Stromal cell of bone marrow (primary cell): ENCODE results near the gene SMAD5.
A peak's percentile ranks its signal among the peaks of the same experiment; 100 is the strongest.

Experiments
- DNase-seq: peaks from one replicate; pipeline ENCODE4 v3.0.0-alpha.2; 2012; ENCODE audit warnings: low read depth

Gene SMAD5

DNA sequence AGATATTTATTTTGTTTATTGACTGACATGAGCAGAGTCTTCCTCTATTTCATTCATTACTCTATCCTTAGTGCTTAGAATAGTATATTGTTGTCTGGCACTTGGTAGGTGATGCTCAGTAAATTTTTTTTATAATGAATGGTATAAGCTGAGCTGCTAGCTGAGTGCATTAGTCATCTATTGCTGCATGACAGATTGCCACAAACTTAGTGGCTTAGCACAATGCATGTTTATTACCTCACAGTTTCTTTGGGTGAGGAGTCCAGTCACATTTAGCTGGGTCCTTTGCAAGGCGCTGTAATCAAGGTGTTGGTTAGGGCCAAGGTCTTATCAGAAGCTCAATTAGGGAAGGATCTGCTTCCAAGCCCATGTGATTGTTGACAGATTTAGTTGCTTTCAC lies 23.1 kb downstream of the SMAD5 start:
- DNase-seq: no peak

DNA sequence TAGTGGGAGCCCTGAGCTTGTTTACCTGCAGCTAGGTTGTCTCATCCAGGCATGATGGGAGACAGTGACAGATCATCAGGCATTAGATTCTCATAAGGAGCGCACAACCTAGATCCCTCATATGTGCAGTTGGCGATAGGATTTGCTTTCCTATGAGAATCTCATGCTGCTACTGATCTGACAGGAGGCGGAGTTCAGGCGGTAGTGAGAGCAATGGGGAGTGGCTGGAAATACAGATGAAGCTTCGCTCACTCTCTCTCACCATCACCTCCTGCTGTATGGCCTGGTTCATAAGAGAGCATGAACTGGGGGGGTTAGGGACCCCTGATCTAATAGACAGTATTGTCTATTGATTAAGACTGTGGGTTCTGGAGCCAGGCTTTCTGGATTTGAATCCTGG lies 24.9 kb downstream of the SMAD5 start:
- no peak for DNase-seq

DNA sequence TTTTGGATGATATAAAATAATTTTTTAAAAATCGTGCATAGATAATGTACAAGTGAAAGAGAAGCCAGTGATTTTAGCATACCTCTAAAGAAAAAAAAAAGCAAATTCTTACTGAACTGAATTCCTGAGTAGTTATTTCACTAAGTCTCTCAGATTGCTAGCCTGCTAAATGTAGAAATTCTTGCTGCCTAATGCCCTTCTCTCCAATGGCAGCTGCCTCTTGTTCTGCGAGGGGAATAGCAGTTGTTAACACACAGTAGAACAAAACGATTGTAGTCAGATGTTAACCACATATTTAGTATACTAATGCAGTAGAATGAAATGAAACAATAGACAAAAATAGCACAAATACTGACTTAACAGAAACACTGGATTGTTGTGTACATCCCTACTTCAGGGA lies 26.8 kb downstream of the SMAD5 start:
- no peak for DNase-seq

DNA sequence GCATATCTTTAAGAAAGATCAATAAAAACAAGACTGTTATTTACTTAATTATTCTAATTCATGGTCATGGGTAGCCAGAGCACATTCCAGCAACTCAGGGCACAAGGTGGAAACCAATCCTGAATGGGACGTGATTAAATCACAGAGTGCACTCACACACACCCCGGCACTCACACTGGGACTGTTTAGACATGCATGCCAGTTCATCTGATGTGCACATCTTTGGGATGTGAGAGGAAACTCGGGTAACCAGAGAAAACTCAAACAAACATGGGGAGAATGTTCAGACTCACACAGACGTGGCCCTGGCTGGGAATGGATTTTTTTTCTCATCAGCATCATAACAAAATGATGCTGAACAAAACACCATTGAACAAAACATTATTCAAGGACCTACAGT lies 29.4 kb downstream of the SMAD5 start:
- DNase-seq: no peak

DNA sequence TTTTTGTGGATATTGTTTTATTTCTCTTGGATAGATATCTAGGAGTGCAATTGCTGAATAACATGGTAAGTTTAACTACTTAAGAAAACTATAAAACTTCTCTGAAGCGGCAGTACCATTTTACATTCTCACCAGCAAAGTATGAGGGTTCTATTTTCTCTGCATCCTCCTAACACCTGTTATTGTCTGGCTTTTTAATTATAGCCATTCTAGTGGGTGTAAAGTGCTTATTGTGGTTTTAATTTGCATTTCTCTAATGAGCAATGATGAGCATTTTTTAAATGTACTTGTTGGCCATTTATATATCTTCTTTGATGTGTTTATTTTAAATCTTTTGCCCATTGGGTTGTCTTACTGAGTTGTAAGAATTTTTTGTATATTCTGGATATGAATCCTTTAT lies 31.6 kb downstream of the SMAD5 start:
- DNase-seq: no peak

DNA sequence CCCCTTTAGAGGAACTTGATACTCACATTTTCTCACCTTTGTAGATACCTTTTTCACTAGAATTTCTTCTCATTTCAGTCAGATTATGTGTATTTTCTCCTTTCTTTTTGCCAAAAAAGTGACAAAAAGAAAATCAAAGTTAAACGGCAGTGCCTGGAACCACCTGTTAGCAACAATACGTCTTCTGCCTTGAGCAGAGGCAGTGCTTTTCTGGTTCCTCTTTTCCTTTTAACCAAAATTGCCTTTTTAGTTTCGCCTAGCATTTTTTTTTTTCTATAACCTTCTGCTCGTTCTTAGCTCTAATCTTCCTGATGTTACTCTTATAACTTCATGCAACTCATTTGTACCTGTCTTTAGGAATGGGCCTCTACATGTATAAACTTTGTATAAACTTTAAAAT lies 34.3 kb downstream of the SMAD5 start:
- no peak for DNase-seq

DNA sequence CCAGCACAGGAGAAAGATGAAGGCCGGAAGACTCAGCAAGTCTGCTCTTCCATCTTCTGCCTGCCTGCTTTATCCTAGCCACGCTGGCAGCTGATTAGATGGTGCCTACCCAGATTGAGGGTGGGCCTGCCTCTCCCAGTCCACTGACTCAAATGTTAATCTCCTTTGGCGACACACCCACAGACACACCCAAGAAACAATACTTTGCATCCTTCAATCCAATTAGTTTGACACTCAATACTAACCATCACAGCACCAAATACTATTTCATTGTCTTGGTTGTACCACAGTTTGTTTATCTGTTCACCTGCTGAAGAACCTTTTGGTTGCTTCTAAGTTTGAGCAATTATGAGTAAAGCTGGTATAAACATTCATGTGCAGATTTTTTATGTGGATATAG lies 36.6 kb downstream of the SMAD5 start:
- DNase-seq: no peak

DNA sequence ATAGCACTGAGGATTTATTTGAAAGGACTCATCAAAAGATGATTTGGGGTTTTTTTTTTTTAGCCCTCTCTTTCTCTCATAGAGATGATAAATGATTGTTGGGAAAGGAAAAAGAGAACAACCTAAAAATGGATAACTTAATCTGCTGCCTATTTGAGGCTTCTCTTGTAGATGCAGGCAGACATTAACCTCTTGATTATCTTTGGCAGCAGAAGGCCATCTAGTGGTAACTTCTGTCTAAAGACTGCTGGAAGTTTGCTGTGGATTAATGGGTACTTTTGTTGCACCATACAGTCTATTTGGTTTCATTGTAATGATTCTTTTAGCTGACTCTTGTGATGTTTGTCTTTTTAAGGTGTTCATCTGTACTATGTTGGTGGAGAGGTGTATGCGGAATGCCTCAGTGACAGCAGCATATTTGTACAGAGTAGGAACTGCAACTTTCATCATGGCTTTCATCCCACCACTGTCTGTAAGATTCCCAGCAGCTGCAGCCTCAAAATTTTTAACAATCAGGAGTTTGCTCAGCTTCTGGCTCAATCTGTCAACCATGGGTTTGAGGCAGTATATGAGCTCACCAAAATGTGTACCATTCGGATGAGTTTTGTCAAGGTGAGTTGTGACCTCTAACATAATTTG lies 41.5 kb downstream of the SMAD5 start:
- DNase-seq: peak; percentile 46

DNA sequence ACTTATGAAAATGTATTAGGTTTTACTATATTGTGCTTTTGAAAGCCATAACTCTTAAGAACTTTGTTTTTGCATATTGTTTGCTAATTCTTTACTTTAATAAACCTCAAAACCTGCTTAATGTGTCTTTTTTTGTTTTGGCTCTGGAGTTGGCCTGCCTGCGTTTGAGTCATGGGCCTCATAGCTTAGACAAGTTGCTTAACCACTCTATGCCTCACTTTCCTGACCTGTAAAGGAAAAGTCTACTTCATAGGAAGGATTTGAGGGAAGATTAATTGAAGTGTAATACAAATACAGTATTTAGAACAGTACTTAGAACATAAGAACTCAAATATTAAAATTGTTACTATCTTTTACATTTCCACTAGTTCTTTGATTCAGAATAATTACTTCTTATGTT lies 50.0 kb downstream of the SMAD5 start:
- peak; percentile 24 for DNase-seq

DNA sequence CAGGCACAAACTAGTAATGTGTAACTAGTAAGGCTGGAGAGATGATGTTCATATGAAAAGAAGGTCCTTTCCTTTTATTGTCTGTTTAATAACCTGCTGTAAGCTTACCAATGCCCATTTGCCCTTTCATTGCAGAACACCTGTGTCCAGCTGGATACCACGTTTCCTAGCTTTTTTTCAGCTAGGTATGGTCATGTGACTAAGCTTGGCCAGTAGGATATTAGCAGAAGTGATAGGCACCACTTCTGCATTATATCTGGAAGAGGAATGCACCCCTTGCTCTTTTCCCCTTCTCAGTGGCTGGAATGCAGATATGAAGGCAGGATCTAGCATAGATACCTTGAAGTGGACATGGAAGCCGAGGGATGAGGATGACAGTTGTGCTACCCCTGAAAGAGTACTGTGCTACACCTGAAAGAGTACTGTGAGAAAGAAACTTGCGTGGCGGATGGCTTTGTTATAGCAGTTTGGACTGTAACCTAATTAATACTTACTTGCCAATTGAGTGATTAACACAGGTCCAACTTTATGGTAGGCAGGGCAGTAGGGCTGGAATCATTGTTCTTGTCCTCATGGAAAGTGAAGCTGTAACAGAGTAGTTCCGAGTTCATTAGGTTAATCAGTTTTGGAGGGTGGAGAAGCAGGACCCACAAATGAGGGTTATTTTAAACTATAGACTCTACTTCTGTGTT lies 53.5 kb downstream of the SMAD5 start:
- DNase-seq: no peak

DNA sequence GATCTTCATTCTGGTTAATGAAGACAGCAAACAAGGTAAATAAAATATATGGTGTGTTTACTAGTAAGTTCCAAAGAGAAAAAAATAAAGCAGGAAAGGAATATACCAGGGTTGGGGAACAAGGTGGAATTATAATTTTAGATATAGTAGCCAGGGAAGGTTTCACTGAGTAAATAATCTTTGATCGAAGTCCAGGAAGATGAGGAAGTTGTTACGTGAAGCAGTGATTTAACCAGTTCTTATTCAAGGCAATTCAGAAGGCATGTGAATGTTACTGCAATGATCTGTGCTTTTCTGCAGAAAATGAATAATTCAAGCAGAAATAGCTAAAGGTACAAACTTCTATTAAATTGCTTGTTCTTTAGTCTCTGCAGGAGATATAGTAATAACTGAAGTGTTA lies 54.2 kb downstream of the SMAD5 start:
- DNase-seq: no peak

DNA sequence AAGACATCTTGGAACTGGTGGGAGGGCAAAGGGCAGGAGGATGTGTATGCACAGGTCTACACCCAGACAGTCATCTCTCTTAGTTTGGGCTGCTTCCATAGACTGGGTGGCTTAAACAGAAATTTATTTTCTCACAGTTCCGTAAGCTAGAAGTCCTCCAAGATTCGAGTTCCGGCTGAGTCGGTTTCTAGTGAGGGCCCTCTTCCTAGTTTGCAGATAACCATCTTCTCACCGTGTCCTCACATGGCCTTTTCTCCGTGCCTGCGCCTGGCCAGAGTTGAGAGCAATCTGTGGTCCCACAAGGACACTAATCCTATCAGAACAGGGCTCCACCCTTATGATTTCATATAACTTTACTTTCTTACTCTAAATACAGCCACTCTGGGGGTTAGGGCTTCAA lies 56.2 kb downstream of the SMAD5 start:
- no peak for DNase-seq

DNA sequence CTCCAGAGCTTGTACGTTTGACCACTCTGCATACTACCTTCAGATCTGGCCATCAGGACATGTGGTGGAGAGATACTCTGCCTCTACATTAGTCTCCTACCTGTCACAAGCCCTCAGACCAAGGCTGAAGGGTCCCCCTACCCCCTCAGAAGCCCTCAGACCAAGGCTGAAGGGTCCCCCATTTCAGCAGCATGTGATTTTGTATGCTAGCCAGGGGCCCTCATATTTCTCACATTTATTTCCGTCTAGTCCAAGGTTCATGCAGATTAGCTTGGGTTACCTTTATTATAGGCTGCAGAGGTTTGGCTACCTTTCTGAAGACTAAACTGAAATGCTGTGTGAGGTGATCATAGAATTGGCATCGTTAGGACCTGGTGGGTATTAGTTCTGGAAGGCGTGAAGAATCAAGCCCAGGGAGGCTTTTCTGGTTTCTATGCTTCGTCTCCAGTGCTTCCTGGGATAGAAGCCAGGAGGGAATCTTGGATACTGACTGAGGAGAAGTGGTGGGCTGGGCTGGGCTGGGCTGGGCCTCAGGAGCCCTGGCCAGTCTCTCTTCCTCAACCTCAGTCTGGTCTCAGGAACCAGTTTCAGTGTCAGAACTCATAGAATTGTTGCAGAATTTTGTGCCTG lies 57.6 kb downstream of the SMAD5 start:
- DNase-seq: no peak

DNA sequence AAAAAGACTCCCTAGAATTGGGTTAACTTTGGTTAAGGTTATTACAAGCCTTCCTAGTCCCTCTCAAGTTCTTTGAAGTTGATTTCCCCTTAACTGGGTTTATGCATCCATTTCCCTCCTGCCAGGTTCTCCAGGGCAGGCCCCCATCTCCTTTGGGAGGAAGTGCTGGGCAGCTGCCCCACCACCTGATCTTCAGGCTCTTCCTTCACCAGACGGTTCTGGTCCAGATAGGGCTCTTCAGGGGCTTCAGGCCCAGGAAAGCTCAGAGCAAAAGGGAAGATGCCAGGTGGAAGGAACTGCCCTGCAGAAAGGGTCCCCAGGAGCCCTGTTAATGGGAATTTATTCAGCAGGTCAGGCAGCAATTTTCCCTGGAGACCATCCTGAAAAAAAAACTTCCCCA lies 58.3 kb downstream of the SMAD5 start:
- DNase-seq: no peak

DNA sequence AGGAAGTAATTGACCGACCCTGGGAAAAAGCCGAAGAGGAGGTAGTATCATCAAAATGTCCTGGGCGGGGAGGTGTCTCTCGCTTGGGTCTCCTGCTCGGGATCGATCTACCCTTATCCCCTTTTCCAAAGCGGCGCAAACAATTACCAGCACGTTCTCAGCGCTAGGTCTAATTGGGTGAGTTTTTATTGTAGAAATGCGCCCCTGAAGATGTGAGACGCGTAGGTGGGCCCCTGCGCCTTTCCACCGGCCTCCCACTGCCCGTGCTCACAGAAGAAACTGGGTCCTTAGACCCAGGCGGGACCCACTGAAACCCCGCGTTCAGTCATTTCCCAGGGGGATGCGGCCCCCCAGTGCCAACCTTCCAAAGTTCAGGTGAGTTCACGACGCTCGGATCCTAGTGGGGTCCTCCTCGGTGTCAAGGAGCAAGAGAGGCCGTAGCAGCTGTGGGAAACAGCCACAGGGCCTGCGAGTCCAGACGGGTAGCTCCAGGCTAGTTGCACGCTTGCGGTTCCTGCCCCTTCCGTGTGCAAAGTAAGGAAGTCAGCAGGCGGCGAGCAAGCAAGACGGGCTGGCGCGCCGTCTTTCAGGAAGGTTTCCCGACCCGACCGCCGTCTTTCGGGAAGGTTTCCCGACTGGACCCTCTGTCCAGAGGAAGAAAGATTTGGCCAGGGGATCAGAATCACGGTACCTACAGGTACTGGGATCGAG lies 58.8 kb downstream of the SMAD5 start:
- no peak for DNase-seq

DNA sequence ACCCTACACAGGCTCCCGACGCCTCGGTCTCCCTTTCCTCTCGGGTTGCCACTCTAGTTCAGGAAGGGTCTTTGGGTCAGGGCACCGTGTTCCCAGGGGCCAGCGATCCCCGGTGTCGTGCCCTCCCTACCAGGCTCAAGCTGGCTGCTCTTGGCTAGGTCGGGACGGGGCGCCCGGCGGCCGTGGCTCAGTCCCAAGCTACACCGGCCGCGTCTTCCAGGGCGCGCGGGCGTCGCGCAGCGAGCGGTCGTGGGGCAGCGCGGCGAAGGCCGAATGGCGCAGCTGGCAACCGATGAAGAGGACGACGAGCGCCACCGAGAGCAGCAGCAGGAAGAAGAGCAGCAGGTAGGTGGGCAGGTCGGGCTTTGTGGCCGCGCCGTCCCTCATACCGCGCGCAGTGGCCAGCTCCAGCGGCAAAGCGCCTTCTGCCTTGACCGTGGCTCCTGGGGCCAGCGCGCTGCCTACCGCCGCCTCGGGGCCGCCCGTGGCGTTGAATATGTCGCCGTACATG lies 59.4 kb downstream of the SMAD5 start:
- no peak for DNase-seq

DNA sequence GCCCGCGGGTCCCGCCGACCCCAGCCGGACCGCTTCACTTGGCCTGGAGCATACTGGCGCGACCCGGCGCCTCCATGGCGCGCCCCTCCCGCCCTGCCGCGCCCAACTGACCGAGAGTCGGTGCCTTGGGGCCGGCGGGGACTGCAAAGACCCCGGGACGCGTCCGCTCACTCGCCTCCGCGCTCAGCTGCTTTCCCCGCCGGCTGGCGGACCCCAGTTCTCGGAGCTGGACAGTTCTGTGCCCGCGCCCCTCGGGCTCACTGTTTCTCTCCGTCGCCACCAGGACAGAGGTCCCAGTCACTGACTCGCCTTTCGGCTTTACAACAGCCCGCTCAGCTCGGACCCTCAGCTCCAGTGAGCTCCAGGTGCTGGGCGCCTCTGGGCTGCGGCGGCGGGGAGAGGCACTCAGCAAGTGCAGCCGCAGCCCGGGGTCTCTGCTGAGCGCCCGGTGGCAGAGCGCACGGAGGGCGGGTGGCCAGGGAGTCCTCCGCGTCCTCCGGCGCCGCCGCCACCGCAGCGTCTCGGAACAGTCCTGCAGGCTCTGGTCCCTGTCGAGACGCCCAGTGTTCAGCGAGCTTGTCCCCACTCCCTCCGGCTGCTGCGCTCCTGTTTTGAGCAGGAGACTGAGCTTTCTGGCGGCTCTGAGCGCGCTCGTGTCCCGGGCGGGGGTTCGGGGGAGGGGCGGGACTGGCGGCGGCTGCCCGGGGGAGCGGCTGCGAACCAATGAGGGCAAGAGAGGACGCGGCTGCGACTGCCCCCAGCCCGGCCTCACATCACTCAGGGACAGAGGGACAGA lies 60.1 kb downstream of the SMAD5 start, which contains the start of gene SMIM32:
TSS of gene SMIM32 (minus strand) at position 637 of the 796 bp plus-strand sequence. CDS start 638 bp downstream, outside the sequence.
- no peak for DNase-seq

DNA sequence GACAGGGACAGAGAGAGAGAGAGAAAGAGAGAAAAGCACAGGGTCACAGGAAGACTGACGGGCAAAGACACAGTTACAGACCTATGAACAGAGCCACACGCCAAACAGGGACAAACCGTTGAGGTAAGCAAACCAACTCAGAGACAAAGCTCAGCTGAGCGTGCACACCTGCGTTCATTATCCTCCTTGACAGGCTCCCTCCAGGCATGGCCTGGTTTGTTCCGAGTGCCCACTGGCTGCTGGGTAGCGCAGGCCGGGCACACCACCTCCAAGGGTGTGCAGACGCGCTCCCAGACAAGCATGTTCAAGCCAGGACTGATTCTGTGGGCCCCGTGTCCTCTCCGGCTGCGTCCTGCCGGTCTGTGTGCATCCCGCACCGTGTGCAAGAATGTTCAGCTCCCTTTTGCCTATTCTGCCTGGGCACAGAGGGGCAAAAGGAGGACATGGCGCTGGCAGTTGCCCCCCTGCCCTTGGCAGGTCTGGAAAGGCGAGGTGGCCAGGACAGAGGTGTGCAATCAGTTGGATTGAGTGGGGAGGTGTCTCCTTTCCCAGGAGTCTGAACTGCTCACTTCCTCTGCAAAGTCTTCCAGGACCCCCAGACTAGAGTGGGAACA lies 60.8 kb downstream of the SMAD5 start:
- DNase-seq: no peak

DNA sequence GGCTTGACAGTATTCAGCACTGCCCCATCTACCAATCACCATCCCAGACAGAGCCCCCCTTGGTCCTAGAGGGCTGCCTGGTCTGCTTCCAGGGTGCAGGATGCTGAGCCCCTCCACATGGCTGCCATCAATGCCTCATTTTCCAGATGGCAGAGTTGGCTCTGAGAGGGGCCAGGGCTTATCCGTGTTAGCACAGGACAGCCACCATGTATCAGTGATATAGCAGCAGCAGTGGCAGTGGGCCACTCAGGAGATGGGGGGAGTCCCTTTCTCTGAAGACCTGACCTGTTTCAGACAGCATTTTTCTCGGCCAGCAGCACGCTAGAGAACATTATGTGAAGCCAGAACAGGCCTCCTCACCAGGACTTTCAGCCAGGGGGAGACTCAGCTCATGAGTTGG lies 61.9 kb downstream of the SMAD5 start:
- DNase-seq: no peak

DNA sequence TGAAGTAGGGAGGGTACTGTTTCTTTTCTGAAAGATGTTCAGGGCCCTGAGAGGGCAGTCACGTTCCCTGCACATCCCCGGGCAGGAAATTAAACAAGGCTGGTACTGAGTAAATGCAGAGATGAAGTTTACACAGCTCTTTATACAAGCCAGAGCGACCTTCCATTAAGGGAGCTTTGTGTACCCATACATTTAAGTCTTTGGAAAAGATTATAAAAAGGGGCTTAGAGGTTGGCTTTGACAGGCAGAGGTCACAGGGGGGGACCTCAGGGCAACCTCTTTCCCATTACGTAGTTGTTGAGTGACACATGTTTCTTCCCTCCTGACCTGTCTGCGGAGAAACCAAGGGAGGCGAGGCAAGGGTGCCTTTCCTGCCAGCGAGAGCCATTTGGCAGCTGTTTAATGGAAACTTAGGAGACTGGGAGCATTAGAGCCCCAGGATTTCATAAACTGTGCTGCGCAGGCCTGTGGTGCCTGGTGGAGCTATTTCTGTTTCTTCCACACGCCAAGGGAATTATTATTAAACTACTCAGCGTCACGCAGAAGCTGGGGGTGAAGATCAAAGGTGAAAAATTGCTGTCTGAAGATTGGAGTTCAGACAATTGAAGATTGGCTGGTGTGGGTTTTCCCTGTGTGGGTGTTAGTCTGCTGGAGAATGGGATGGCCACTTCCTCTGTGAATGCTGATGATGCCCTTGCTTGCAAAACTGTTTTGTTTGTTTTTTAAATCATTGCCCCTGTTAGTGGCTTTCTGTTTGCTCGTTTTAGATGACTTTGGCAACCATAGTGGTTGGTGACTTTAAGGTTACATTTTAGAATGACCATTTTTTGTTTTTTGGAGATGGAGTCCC lies 63.6 kb downstream of the SMAD5 start:
- DNase-seq: peak; percentile 23
